HepG2 (cell line): ENCODE results near the gene C17orf75. TPM values are rescaled to one million over a fixed set of nuclear protein-coding genes. Genes with fewer than 3 reads are reported as not detected.

Source experiments
- CBX2 ChIP-seq, 2 experiments: fragments of 200-600 bp in 1 of 2; sonication (generic); formaldehyde crosslinking in 1 of 2; IDR thresholded peaks; 2 replicates each; pipeline versions ENCODE4 v1.7.0 to v1.8.1; 2018 to 2022; ENCODE audit warnings: low read depth in 2 of 2, low read length in 1 of 2, mild to moderate bottlenecking in 1 of 2, missing genetic modification reagents in 1 of 2
- DMAP1 ChIP-seq: IDR thresholded peaks from 2 replicates; pipeline ENCODE4 v1.6.1; 2016
- EZH2 ChIP-seq: conservative IDR thresholded peaks from 2 replicates; pipeline ENCODE4 v1.6.1; 2012; ENCODE audit warnings: mild to moderate bottlenecking, low read depth, low read length, moderate library complexity
- GATAD2A ChIP-seq: IDR thresholded peaks from 2 replicates; pipeline ENCODE4 v1.6.1; 2016
- MBD4 ChIP-seq: IDR thresholded peaks from 2 replicates; pipeline ENCODE4 v1.6.1; 2012; ENCODE audit warnings: low read length, inconsistent platforms, borderline replicate concordance
- MXD4 ChIP-seq: IDR thresholded peaks from 2 replicates; pipeline ENCODE4 v1.6.1; 2016; ENCODE audit warnings: mild to moderate bottlenecking, missing biosample characterization, missing genetic modification reagents
- SETDB1 ChIP-seq: sonication (generic); formaldehyde crosslinking; IDR thresholded peaks from 2 replicates; pipeline ENCODE4 v1.5.1; 2020; ENCODE audit warnings: missing genetic modification reagents, mild to moderate bottlenecking, borderline replicate concordance
- SPEN ChIP-seq: sonication (generic); formaldehyde crosslinking; IDR thresholded peaks from 2 replicates; pipeline ENCODE4 v1.5.1; 2020; ENCODE audit warnings: low read depth, mild to moderate bottlenecking, missing genetic modification reagents
- TOE1 ChIP-seq: sonication (generic); formaldehyde crosslinking; IDR thresholded peaks from 2 replicates; pipeline ENCODE4 v1.4.0; 2020; ENCODE audit warnings: mild to moderate bottlenecking, missing genetic modification reagents
- ZNF121 ChIP-seq: sonication (generic); formaldehyde crosslinking; IDR thresholded peaks from 2 replicates; pipeline ENCODE4 v1.5.0; 2020; ENCODE audit warnings: mild to moderate bottlenecking, missing genetic modification reagents
- ZNF256 ChIP-seq: sonication (generic); formaldehyde crosslinking; conservative IDR thresholded peaks from 2 replicates; pipeline ENCODE4 v1.4.0; 2020; ENCODE audit warnings: missing genetic modification reagents
- ZNF274 ChIP-seq: sonication (generic); formaldehyde crosslinking; IDR thresholded peaks from 2 replicates; pipeline ENCODE4 v1.5.1; 2020; ENCODE audit warnings: mild to moderate bottlenecking, missing genetic modification reagents
- ZNF543 ChIP-seq: sonication (generic); formaldehyde crosslinking; IDR thresholded peaks from 2 replicates; pipeline ENCODE4 v1.4.0; 2020; ENCODE audit warnings: mild to moderate bottlenecking, missing genetic modification reagents
- ZNF605 ChIP-seq: sonication (generic); formaldehyde crosslinking; IDR thresholded peaks from 2 replicates; pipeline ENCODE4 v1.8.0; 2022; ENCODE audit warnings: mild to moderate bottlenecking, missing genetic modification reagents
- ZNF619 ChIP-seq: sonication (generic); formaldehyde crosslinking; IDR thresholded peaks from 2 replicates; pipeline ENCODE4 v1.4.0; 2020; ENCODE audit warnings: mild to moderate bottlenecking, missing genetic modification reagents
- ZNF850 ChIP-seq: sonication (generic); formaldehyde crosslinking; conservative IDR thresholded peaks from 2 replicates; pipeline ENCODE4 v1.9.0; 2021; ENCODE audit warnings: mild to moderate bottlenecking, missing genetic modification reagents
- polyA plus RNA-seq, 8 experiments: library from polyadenylated mRNA; depleted of rRNA in 3 of 8; stranded (reverse) in 7 of 8; unstranded in 1 of 8; fragments of >200 nt; fragmentation: Illumina TruSeq in 4 of 8; extraction: Trizol in 4 of 8; gene quantifications; 2 replicates each; pipeline versions ENCODE4 v1.2.1 to v1.2.3, GENCODE V29; 2011 to 2016; ENCODE audit warnings: low read depth in 4 of 8, missing spikeins in 1 of 8, mixed read lengths in 1 of 8; ENCODE audit not compliant: insufficient read depth in 1 of 8
- total RNA-seq, 5 experiments: library from RNA; depleted of rRNA; stranded (reverse); fragments of >200 nt; fragmentation: Illumina TruSeq; extraction: Trizol; gene quantifications; 2 replicates each; pipeline ENCODE4 v1.2.3, GENCODE V29; 2016; ENCODE audit warnings: low read depth in 1 of 5
- TF ChIP-seq, protein P1 (sequence below): sonication (generic); formaldehyde crosslinking; IDR thresholded peaks from 2 replicates; pipeline ENCODE4 v1.8.1; 2023; ENCODE audit warnings: missing genetic modification reagents, mild to moderate bottlenecking, borderline replicate concordance
- TF ChIP-seq, protein P2 (sequence below): sonication (generic); formaldehyde crosslinking; IDR thresholded peaks from 2 replicates; pipeline ENCODE4 v1.4.0; 2020; ENCODE audit warnings: missing genetic modification reagents, borderline replicate concordance
- TF ChIP-seq, protein P3 (sequence below): sonication (generic); formaldehyde crosslinking; IDR thresholded peaks from 2 replicates; pipeline ENCODE4 v1.4.0; 2020; ENCODE audit warnings: missing genetic modification reagents, borderline replicate concordance
- TF ChIP-seq, protein P4 (sequence below): sonication (generic); formaldehyde crosslinking; IDR thresholded peaks from 2 replicates; pipeline ENCODE4 v1.5.0; 2020; ENCODE audit warnings: mild to moderate bottlenecking, missing genetic modification reagents, moderate library complexity

The C17orf75 gene
- total and polyA plus RNA-seq, 2 of the 13 experiments (the other 11 are each of a cell fraction or from before 2014, with no cell fraction given) = 16.2 to 33.0 TPM

DNA sequence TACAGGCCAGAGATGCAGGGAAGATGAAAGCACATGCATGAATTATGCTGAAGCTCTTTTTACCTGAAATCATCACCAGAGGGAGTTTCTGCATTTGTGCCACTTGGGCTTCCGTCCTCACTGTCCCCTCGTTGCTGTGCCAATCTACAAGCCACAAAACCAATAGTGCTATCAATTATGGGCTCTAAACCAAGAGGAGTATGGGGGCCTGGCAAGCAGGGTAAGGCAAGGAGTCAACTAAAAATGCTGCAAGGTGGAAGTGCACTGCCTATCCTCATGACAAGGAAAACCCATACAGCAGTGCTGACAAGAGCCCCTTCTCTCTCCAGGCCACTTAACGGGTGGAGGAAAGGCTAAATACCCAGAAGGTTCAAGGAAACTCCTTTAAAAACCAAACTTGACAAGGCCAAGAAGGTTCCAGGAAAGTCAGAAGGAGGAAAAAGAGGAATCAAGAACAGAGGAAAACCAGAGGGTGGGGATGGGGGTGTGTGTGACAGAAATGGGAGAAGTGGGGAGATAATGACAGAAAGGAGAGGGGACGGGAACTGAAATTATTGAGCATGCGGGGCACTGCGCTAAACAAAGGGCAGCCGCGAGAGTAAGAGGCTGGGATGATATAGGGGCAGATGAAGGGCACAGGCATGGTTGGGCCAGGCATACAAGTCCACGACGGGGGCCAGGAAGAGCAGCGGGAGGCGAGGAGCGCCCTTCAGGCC lies 674 bp downstream of the C17orf75 start (continued):
- TF ChIP-seq, protein P1, sequence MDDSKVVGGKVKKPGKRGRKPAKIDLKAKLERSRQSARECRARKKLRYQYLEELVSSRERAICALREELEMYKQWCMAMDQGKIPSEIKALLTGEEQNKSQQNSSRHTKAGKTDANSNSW (CRISPR knock-in tag) = 0 out of 2 replicates have a peak, but pooled peaks have one; percentile 25
- no peak for TF ChIP-seq ZNF256 (CRISPR knock-in tag)
- no peak for TF ChIP-seq ZNF121
- no peak for TF ChIP-seq SETDB1
- 0 out of 2 replicates have a peak, but pooled peaks have one; percentile 2 for TF ChIP-seq MXD4 (CRISPR knock-in tag)
- TF ChIP-seq SPEN (CRISPR knock-in tag) = peak; percentile 63; the same call in 1 of the 2 replicates
- TF ChIP-seq TOE1 (CRISPR knock-in tag) = no peak
- TF ChIP-seq GATAD2A (CRISPR knock-in tag) = peak; percentile 48; the same call in 1 of the 2 replicates
- TF ChIP-seq, protein P2, sequence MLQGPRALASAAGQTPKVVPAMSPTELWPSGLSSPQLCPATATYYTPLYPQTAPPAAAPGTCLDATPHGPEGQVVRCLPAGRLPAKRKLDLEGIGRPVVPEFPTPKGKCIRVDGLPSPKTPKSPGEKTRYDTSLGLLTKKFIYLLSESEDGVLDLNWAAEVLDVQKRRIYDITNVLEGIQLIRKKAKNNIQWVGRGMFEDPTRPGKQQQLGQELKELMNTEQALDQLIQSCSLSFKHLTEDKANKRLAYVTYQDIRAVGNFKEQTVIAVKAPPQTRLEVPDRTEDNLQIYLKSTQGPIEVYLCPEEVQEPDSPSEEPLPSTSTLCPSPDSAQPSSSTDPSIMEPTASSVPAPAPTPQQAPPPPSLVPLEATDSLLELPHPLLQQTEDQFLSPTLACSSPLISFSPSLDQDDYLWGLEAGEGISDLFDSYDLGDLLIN (CRISPR knock-in tag) = no peak
- 0 out of 2 replicates have a peak, but pooled peaks have one; percentile 38 for TF ChIP-seq ZNF619 (CRISPR knock-in tag)
- peak; percentile 55; the same call in 1 of the 2 replicates for TF ChIP-seq DMAP1 (CRISPR knock-in tag)
- TF ChIP-seq ZNF543 (CRISPR knock-in tag) = no peak
- no peak for TF ChIP-seq CBX2 (IDR thresholded peaks at IDR 0.05; ENCODE audit: low read depth, low read length)
- no peak for TF ChIP-seq CBX2 (CRISPR knock-in tag; IDR thresholded peaks at IDR 0.05; ENCODE audit: low read depth)
- TF ChIP-seq EZH2 = no peak
- TF ChIP-seq ZNF274 = no peak
- TF ChIP-seq MBD4 = no peak
- 0 out of 2 replicates have a peak, but pooled peaks have one; percentile 71 for TF ChIP-seq ZNF850 (CRISPR knock-in tag)
- TF ChIP-seq ZNF605 (CRISPR knock-in tag) = 0 out of 2 replicates have a peak, but pooled peaks have one; percentile 10
- TF ChIP-seq, protein P3, sequence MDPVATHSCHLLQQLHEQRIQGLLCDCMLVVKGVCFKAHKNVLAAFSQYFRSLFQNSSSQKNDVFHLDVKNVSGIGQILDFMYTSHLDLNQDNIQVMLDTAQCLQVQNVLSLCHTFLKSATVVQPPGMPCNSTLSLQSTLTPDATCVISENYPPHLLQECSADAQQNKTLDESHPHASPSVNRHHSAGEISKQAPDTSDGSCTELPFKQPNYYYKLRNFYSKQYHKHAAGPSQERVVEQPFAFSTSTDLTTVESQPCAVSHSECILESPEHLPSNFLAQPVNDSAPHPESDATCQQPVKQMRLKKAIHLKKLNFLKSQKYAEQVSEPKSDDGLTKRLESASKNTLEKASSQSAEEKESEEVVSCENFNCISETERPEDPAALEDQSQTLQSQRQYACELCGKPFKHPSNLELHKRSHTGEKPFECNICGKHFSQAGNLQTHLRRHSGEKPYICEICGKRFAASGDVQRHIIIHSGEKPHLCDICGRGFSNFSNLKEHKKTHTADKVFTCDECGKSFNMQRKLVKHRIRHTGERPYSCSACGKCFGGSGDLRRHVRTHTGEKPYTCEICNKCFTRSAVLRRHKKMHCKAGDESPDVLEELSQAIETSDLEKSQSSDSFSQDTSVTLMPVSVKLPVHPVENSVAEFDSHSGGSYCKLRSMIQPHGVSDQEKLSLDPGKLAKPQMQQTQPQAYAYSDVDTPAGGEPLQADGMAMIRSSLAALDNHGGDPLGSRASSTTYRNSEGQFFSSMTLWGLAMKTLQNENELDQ (CRISPR knock-in tag) = no peak
- TF ChIP-seq, protein P4, sequence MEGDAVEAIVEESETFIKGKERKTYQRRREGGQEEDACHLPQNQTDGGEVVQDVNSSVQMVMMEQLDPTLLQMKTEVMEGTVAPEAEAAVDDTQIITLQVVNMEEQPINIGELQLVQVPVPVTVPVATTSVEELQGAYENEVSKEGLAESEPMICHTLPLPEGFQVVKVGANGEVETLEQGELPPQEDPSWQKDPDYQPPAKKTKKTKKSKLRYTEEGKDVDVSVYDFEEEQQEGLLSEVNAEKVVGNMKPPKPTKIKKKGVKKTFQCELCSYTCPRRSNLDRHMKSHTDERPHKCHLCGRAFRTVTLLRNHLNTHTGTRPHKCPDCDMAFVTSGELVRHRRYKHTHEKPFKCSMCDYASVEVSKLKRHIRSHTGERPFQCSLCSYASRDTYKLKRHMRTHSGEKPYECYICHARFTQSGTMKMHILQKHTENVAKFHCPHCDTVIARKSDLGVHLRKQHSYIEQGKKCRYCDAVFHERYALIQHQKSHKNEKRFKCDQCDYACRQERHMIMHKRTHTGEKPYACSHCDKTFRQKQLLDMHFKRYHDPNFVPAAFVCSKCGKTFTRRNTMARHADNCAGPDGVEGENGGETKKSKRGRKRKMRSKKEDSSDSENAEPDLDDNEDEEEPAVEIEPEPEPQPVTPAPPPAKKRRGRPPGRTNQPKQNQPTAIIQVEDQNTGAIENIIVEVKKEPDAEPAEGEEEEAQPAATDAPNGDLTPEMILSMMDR (CRISPR knock-in tag) = peak; percentile 37; the same call in 1 of the 2 replicates
